Heart left ventricle (tissue), 16 donors: Measurements from ENCODE around the gene SERPINB12. TPM values are rescaled to one million over a fixed set of nuclear protein-coding genes. Genes with fewer than 3 reads are reported as not detected.

ENCODE experiments used
- ATAC-seq, 4 donors: fragments of 200-7000 bp; cut with Tn5 transposase; one replicate each; pipeline ENCODE4 v1.9.1; 2020 to 2022; ENCODE audit warnings: moderate library complexity in 4 of 4, mild to moderate bottlenecking in 3 of 4, moderate number of reproducible peaks in 1 of 4
- DNase-seq, 5 donors: peaks; one replicate each; pipeline ENCODE4 v3.0.0-alpha.2; 2020
- H3K27ac ChIP-seq, 12 donors: fragments of 200-600 bp; sonication (generic) in 4 of 12; one replicate each; pipeline versions ENCODE4 v1.5.0 to v1.8.0; 2016 to 2022; ENCODE audit warnings: mild to moderate bottlenecking in 2 of 12
- H3K27me3 ChIP-seq, 9 donors: fragments of 200-600 bp; sonication (generic) in 2 of 9; one replicate each; pipeline versions ENCODE4 v1.5.1 to v1.8.0; 2016 to 2022; ENCODE audit warnings: mild to moderate bottlenecking in 3 of 9
- H3K36me3 ChIP-seq, 9 donors: fragments of 200-600 bp; sonication (generic) in 2 of 9; one replicate each; pipeline versions ENCODE4 v1.5.0 to v1.8.0; 2018 to 2022; ENCODE audit warnings: mild to moderate bottlenecking in 2 of 9
- H3K4me1 ChIP-seq, 12 donors: fragments of 200-600 bp; sonication (generic) in 4 of 12; one replicate each; pipeline versions ENCODE4 v1.5.0 to v1.8.0; 2016 to 2022; ENCODE audit warnings: mild to moderate bottlenecking in 3 of 12
- H3K4me3 ChIP-seq, 12 donors: fragments of 200-600 bp; sonication (generic) in 4 of 12; one replicate each; pipeline versions ENCODE4 v1.5.0 to v1.8.0; 2017 to 2022; ENCODE audit warnings: mild to moderate bottlenecking in 9 of 12, moderate library complexity in 4 of 12
- H3K9me3 ChIP-seq, 12 donors: fragments of 200-600 bp; sonication (generic) in 4 of 12; one replicate each; pipeline versions ENCODE4 v1.5.0 to v1.8.0; 2016 to 2022; ENCODE audit warnings: mild to moderate bottlenecking in 1 of 12
- CTCF ChIP-seq, 12 donors: fragments of 200-600 bp; sonication (generic) in 4 of 12; IDR thresholded peaks; one replicate each; pipeline versions ENCODE4 v1.5.0 to v1.8.0; 2018 to 2022; ENCODE audit warnings: antibody characterized with exemption in 12 of 12, mild to moderate bottlenecking in 5 of 12
- POLR2A ChIP-seq, 2 donors: fragments of 450-650 bp; IDR thresholded peaks; one replicate each; pipeline ENCODE4 v1.6.1; 2017; ENCODE audit warnings: antibody characterized with exemption in 2 of 2, mild to moderate bottlenecking in 2 of 2, moderate library complexity in 2 of 2
- WGBS, 4 donors: extraction: QIAGEN DNeasy Blood & Tissue Kit in 2 of 4; methylation state at CpG; one replicate each; pipeline versions ENCODE4 v1.1.5 to v1.1.7; 2013 to 2018; 5-methylcytosine and 5-hydroxymethylcytosine counted together
- intact Hi-C, 10 donors: fragments of 100-400 bp; cut with DNase I; formaldehyde crosslinking; loops; one replicate each; pipeline versions ENCODE4 v1.11.1 to v1.14.2; 2022
- long read RNA-seq, 3 donors: library from polyadenylated mRNA; unstranded; transcript quantifications; one replicate each; pipeline ENCODE4 v2.0.0, GENCODE V29; 2020 to 2021
- polyA plus RNA-seq, 2 donors: library from polyadenylated mRNA; stranded (reverse); fragments of 200-250 nt; gene quantifications; one replicate each; pipeline ENCODE4 v1.2.3, GENCODE V29; 2013
- total RNA-seq, 9 donors: library from RNA; depleted of rRNA in 2 of 9; stranded (reverse); fragments of >200 nt in 2 of 9; fragmentation: NEBNext Ultra II Directional in 3 of 9; extraction: Animal tissue kit (Norgen Biotek cat#: 25700) in 3 of 9; gene quantifications; one replicate each; pipeline versions ENCODE4 v1.1.0 to v1.2.4, GENCODE V29; 2016 to 2023
- donor health status: ischemic (EF 13 %, LVEDD 7.1; RV severe dilation, severe dysfunction).
- donor health status: healthy with polysubstance abuse.
- donor health status: DM: no; HTN: yes; CAD: no.
- donor health status: DM: no; HTN: no; CAD: no.
- donor health status: ischemic (EF 25% LVEDD 6.9; RV normal size, moderate dysfunction).
- donor health status: ischemic (EF 25% LVEDD 5.7; RV mildly dilated, moderate dysfunction).
- donor health status: healthy.
- donor health status: DM: yes; HTN: yes; CAD: no.
- donor health status: ischemic (EF 35%, LVEDD 5.7; RV mildly dilated, moderate dysfunction).
- donor health status: nonischemic (EF 11% LVEDD 7.7; RV severe dilation, severe dysfunction).
- donor health status: DM: yes; HTN: yes; CAD: no.
- donor health status: PGD.
- donor health status: ischemic (EF 29% LVEDD 5.4; RV normal size, mild dysfunction).
- donor health status: nonischemic (EF 23%, LVEDD 6.1; RV moderate dilation, normal function).

The SERPINB12 gene
- not detected for total RNA-seq
- not detected for polyA plus RNA-seq
- long read RNA-seq, donor 1: 0 reads
- long read RNA-seq, donor 2: 0 reads
- long read RNA-seq, donor 3: 0 reads

DNA sequence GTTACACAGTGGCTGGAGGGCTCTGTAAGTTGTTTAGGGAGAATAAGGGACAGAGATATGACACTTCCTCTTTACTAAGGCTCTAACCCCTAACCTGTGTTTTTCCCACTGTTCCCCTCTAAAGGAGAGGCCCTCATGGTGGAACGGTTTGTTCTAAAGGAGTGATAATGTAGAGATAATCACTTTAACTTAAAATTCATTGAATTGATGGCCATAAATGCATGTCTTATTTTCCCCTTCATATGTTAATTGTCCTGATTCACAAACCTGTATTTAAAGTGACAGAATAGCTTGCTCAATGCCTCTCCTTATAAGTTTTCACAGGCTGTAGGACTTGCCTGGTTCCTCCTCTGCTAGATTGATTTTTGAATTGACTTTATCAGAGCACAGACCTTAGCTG lies at the start of gene SERPINB12:
TSS of gene SERPINB12 (plus strand) at position 301 of the 400 bp plus-strand sequence. CDS start 13,791 bp downstream, outside the sequence.
- DNase-seq (no peak), ATAC-seq (no peak)
- Histone ChIP-seq H3K9me3 (peaks cover 0 to 2% (median 0%) of the 10 kb centered on the region in 12 donors), H3K27me3 (no peaks in the 10 kb centered on the region), H3K4me3 (no peak within 1 kb of the TSS), H3K4me1 (no peaks in the 10 kb centered on the region), H3K27ac (no peak within 1 kb of the TSS), H3K36me3 (no peaks in the 10 kb centered on the region)
- intact Hi-C loops: no loop called here
- 46 to 61% (median 53%) methylated on average over 1 of the region's 1 CpG for WGBS, 4 donors
- no peak for TF ChIP-seq CTCF (IDR thresholded peaks at IDR 0.05)
- no peak for TF ChIP-seq POLR2A (IDR thresholded peaks at IDR 0.05)

GRCh38 chr18:63492851-63493250 lies 49.3 kb upstream of the SERPINB12 start:
- ATAC-seq (no peak), DNase-seq (no peak)
- Histone ChIP-seq H3K4me3 (no peak overlapping the region), H3K27ac (no peak overlapping the region), H3K36me3 (no peaks in the 10 kb centered on the region), H3K9me3 (no peaks in the 10 kb centered on the region), H3K4me1 (no peaks in the 10 kb centered on the region), H3K27me3 (no peaks in the 10 kb centered on the region)
- intact Hi-C loops: no loop called here
- TF ChIP-seq CTCF (IDR thresholded peaks at IDR 0.05) (no peak), POLR2A (IDR thresholded peaks at IDR 0.05) (no peak)
- WGBS, 4 donors: 79 to 86% (median 85%) methylated on average over 3 of the region's 3 CpGs

DNA sequence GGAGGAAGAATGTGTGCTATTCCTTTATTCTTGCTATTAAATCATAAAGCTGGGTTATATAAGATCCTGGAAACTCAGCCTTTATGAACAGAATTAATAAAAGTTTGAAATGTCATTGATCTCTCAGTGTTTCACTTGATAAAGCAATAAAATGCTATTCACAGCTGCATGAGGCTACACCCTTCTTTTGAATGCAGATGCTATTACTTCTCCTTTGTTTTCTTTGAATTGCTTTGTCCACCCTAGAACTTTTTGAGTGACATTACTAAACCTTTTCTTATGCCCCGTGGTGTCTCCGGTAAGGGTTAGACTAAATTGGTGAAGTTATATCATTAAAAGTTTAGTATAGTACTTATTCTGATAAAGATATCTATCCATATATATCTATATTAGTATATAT lies 46.5 kb upstream of the SERPINB12 start:
- intact Hi-C loops: no loop called here
- no peaks in the 10 kb centered on the region for H3K36me3 ChIP-seq
- TF ChIP-seq POLR2A (IDR thresholded peaks at IDR 0.05): no peak
- TF ChIP-seq CTCF (IDR thresholded peaks at IDR 0.05): no peak
- no peaks in the 10 kb centered on the region for H3K27me3 ChIP-seq
- H3K4me1 ChIP-seq: no peaks in the 10 kb centered on the region
- no peaks in the 10 kb centered on the region for H3K9me3 ChIP-seq
- H3K4me3 ChIP-seq: no peak overlapping the region
- WGBS, 4 donors: 90 to 94% (median 93%) methylated on average over 2 of the region's 2 CpGs
- ATAC-seq (no peak), DNase-seq (no peak)
- no peak overlapping the region for H3K27ac ChIP-seq

DNA sequence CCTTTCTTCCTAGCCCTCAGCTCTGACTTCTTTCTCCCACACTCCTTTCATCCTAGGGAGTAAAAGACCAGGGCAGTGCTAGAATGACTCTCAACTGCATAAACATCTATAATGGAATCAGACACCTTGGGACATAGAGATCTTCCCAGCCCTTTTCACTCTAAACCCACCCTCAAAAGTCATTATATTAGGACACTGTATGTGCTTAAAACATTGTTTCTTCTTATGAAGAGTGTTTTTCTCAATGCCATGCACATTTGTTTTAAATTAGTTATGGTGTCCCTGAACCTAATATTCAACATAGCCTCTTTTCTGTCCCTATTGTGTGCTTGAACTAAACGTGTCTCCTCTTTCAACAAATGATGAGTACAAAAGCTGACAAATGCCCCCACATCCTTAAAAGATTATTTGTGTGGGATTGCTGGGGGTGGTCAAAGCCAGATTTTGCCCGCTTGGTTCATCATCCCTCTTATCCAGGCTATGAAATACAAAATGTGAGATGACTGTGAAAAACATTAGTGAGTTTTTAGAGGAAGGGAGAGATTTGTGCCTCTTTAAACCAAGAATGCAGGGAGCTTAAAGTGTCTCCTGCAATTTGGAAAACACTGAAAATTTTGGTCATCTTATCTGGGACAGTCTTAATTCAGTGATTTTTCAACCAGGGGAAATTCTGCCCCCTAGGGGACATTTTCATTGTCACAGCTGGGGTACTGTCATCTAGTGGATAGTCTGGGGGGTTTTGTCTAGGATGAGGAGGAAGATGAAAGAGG lies 36.4 kb upstream of the SERPINB12 start:
- Histone ChIP-seq H3K27ac (no peak overlapping the region), H3K4me1 (no peaks in the 10 kb centered on the region), H3K4me3 (no peak overlapping the region), H3K36me3 (no peaks in the 10 kb centered on the region), H3K9me3 (no peaks in the 10 kb centered on the region), H3K27me3 (peaks cover 0 to 16% (median 0%) of the 10 kb centered on the region in 9 donors)
- WGBS, 4 donors: 34 to 70% (median 49%) methylated on average over 2 of the region's 2 CpGs
- DNase-seq (no peak), ATAC-seq (no peak)
- peak in 8 of 12 donors; percentile 10 to 48 (median 34) for TF ChIP-seq CTCF (IDR thresholded peaks at IDR 0.05)
- no peak for TF ChIP-seq POLR2A (IDR thresholded peaks at IDR 0.05)
- intact Hi-C loops: no loop called here
